Liver (tissue), 9 donors: ENCODE results near the gene POLR1H. TPM values are rescaled to one million over a fixed set of nuclear protein-coding genes. Genes with fewer than 3 reads are reported as not detected.

Experiments used
- DNase-seq: peaks from one replicate; pipeline ENCODE4 v3.0.0-alpha.2; 2017; ENCODE audit warnings: low spot score
- H3K27ac ChIP-seq, 2 donors: one replicate each; pipeline ENCODE4 v1.7.0; 2013; ENCODE audit warnings: inconsistent platforms in 2 of 2, low read length in 2 of 2, control low read depth in 1 of 2, low read depth in 1 of 2, mild to moderate bottlenecking in 1 of 2
- H3K27me3 ChIP-seq, 4 donors: one replicate each; pipeline versions ENCODE4 v1.6.1 to v1.7.0; 2013; ENCODE audit warnings: low read length in 3 of 4, inconsistent platforms in 1 of 4, mild to moderate bottlenecking in 1 of 4, moderate library complexity in 1 of 4; ENCODE audit not compliant: control insufficient read depth in 4 of 4, insufficient read depth in 4 of 4
- H3K36me3 ChIP-seq, 4 donors: one replicate each; pipeline versions ENCODE4 v1.6.1 to v1.7.0; 2013; ENCODE audit warnings: low read length in 3 of 4, mild to moderate bottlenecking in 3 of 4, low read depth in 1 of 4, moderate library complexity in 1 of 4; ENCODE audit not compliant: control insufficient read depth in 4 of 4, insufficient read depth in 3 of 4
- H3K4me1 ChIP-seq, 4 donors: one replicate each; pipeline versions ENCODE4 v1.6.1 to v1.7.0; 2013; ENCODE audit warnings: low read length in 3 of 4, mild to moderate bottlenecking in 3 of 4, moderate library complexity in 1 of 4; ENCODE audit not compliant: control insufficient read depth in 4 of 4, insufficient read depth in 4 of 4
- H3K4me3 ChIP-seq, 3 donors: one replicate each; pipeline versions ENCODE4 v1.6.1 to v1.7.0; 2013; ENCODE audit warnings: low read length in 3 of 3, control low read depth in 1 of 3, low read depth in 1 of 3, mild to moderate bottlenecking in 1 of 3
- H3K9ac ChIP-seq, 2 donors: one replicate each; pipeline ENCODE4 v1.7.0; 2013; ENCODE audit warnings: low read length in 2 of 2, mild to moderate bottlenecking in 2 of 2, moderate library complexity in 2 of 2, control low read depth in 1 of 2, low read depth in 1 of 2
- H3K9me3 ChIP-seq, 4 donors: one replicate each; pipeline versions ENCODE4 v1.6.1 to v1.7.0; 2013; ENCODE audit warnings: low read length in 3 of 4; ENCODE audit not compliant: control insufficient read depth in 4 of 4
- FOXA1 ChIP-seq: IDR thresholded peaks from 2 replicates; pipeline ENCODE4 v1.6.1; 2016; ENCODE audit warnings: antibody characterized with exemption
- FOXA2 ChIP-seq: IDR thresholded peaks from 2 replicates; pipeline ENCODE4 v1.6.1; 2016; ENCODE audit warnings: antibody characterized with exemption
- GABPA ChIP-seq, 2 donors: IDR thresholded peaks in 1 of 2; conservative IDR thresholded peaks in 1 of 2; 2 replicates each; pipeline ENCODE4 v1.6.1; 2016; ENCODE audit warnings: antibody characterized with exemption in 2 of 2, mild to moderate bottlenecking in 1 of 2, moderate library complexity in 1 of 2
- HNF4A ChIP-seq, 2 donors: conservative IDR thresholded peaks; 2 replicates each; pipeline ENCODE4 v1.6.1; 2016; ENCODE audit warnings: antibody characterized with exemption in 2 of 2, mild to moderate bottlenecking in 2 of 2
- RAD21 ChIP-seq, 2 donors: IDR thresholded peaks; 2 replicates each; pipeline ENCODE4 v1.6.1; 2016; ENCODE audit warnings: antibody characterized with exemption in 2 of 2, mild to moderate bottlenecking in 2 of 2
- RXRA ChIP-seq, 2 donors: IDR thresholded peaks; 2 replicates each; pipeline ENCODE4 v1.6.1; 2017 to 2018; ENCODE audit warnings: antibody characterized with exemption in 2 of 2, mild to moderate bottlenecking in 1 of 2
- SP1 ChIP-seq: IDR thresholded peaks from 2 replicates; pipeline ENCODE4 v1.6.1; 2018; ENCODE audit warnings: antibody characterized with exemption, mild to moderate bottlenecking
- YY1 ChIP-seq: IDR thresholded peaks from 2 replicates; pipeline ENCODE4 v1.6.1; 2016; ENCODE audit warnings: antibody characterized with exemption, mild to moderate bottlenecking
- WGBS: extraction: QIAGEN DNeasy Blood & Tissue Kit; methylation state at CpG from one replicate; pipeline ENCODE4 v1.1.7; 2013; 5-methylcytosine and 5-hydroxymethylcytosine counted together
- polyA plus RNA-seq, 2 donors: library from polyadenylated mRNA; stranded (reverse) in 1 of 2; unstranded in 1 of 2; fragments of 200-250 nt in 1 of 2; fragments of >200 nt in 1 of 2; fragmentation: Nextera tagmentation in 1 of 2; extraction: Ambion mirVana in 1 of 2; gene quantifications; one replicate each; pipeline versions ENCODE4 v1.2.1 to v1.2.3, GENCODE V29; 2013 to 2015
- total RNA-seq, 2 donors: library from RNA; depleted of rRNA; stranded (reverse); fragments of >200 nt; gene quantifications; one replicate each; pipeline ENCODE4 v1.2.3, GENCODE V29; 2014
- TF ChIP-seq, protein P1 (sequence below): IDR thresholded peaks from 2 replicates; pipeline ENCODE4 v1.6.1; 2016; ENCODE audit warnings: antibody characterized with exemption
- TF ChIP-seq, protein P2 (sequence below): IDR thresholded peaks from 2 replicates; pipeline ENCODE4 v1.6.1; 2016; ENCODE audit warnings: antibody characterized with exemption
- TF ChIP-seq, protein P3 (sequence below): IDR thresholded peaks from 2 replicates; pipeline ENCODE4 v1.6.1; 2016; ENCODE audit warnings: antibody characterized with exemption, mild to moderate bottlenecking
- TF ChIP-seq, protein P4 (sequence below): IDR thresholded peaks from 2 replicates; pipeline ENCODE4 v1.6.1; 2016; ENCODE audit warnings: antibody characterized with exemption
- TF ChIP-seq, protein P5 (sequence below): fragments of 150-350 bp; IDR thresholded peaks from 2 replicates; pipeline ENCODE4 v1.5.1; 2017; ENCODE audit warnings: improper control_type of control experiment, low read depth, low read length; ENCODE audit not compliant: missing input control
- donor health status: healthy.
- donor health status: healthy.
- donor health status: healthy.
- donor health status: healthy.
- donor health status: healthy.

The POLR1H gene
- total and polyA plus RNA-seq, 4 donors = 7.0 to 27.5 (median 16.8) TPM

DNA sequence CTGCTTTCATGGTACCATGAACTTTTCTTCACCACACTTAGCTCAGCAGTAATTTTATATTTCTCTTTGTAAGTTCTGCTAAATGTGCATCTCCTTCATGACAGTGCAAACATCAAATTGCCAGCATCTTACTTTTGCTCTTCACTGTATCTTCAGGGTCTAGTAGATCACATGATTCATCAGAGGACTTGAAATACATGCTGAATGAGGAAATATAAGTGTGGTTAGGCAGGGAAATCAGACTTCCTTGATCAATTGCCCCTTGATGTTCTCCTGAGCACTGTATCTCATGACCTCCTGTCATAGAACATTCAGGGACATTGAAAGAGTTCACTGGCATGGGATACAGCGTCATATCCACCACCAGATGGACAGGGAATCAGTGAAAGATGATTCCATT lies 25.3 kb upstream of the POLR1H start (continued):
- TF ChIP-seq, protein P1, sequence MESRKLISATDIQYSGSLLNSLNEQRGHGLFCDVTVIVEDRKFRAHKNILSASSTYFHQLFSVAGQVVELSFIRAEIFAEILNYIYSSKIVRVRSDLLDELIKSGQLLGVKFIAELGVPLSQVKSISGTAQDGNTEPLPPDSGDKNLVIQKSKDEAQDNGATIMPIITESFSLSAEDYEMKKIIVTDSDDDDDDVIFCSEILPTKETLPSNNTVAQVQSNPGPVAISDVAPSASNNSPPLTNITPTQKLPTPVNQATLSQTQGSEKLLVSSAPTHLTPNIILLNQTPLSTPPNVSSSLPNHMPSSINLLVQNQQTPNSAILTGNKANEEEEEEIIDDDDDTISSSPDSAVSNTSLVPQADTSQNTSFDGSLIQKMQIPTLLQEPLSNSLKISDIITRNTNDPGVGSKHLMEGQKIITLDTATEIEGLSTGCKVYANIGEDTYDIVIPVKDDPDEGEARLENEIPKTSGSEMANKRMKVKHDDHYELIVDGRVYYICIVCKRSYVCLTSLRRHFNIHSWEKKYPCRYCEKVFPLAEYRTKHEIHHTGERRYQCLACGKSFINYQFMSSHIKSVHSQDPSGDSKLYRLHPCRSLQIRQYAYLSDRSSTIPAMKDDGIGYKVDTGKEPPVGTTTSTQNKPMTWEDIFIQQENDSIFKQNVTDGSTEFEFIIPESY = no peak
- no peak for TF ChIP-seq RXRA (IDR thresholded peaks at IDR 0.05)

DNA sequence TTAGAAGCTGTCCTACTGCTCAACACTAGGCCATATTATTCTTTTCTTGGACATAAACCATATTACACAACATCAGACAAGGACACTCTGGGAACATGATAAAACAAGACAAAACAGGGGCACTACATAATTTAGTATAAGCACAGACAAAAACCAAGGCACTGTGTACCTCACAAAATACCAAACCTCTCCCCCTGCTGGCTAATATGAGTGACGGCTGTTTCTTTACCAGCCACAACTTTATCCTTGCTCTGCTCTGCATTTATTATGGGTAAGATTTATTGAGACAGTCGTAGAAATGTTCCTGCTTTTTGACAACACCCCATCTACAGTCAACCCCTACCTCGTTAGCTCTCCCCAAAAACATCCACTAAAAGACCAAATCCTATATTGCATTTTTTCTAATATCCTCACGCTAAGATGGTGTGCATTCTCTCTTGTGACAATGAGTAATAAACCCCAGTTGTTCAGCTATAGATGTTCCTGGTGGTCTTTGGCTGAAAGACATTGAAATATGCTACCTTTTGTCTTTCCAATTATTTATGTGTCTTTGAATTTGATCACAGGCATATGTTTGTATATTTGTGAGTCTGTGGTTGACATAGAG lies 23.8 kb upstream of the POLR1H start:
- WGBS = 73% methylated on average over 4 of the region's 4 CpGs
- H3K9me3 ChIP-seq = no peaks in the 10 kb centered on the region
- no peak overlapping the region for H3K4me3 ChIP-seq
- H3K27ac ChIP-seq = no peak overlapping the region
- TF ChIP-seq, protein P1 = no peak
- no peak for TF ChIP-seq YY1
- TF ChIP-seq, protein P2, sequence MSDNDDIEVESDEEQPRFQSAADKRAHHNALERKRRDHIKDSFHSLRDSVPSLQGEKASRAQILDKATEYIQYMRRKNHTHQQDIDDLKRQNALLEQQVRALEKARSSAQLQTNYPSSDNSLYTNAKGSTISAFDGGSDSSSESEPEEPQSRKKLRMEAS = no peak
- TF ChIP-seq FOXA1 = no peak
- TF ChIP-seq RAD21 (IDR thresholded peaks at IDR 0.05) = peak; percentile 42 to 73
- TF ChIP-seq GABPA (IDR thresholded peaks at IDR 0.05 in 1 of 2, conservative IDR thresholded peaks at IDR 0.05 in 1 of 2) = no peak
- TF ChIP-seq, protein P3, sequence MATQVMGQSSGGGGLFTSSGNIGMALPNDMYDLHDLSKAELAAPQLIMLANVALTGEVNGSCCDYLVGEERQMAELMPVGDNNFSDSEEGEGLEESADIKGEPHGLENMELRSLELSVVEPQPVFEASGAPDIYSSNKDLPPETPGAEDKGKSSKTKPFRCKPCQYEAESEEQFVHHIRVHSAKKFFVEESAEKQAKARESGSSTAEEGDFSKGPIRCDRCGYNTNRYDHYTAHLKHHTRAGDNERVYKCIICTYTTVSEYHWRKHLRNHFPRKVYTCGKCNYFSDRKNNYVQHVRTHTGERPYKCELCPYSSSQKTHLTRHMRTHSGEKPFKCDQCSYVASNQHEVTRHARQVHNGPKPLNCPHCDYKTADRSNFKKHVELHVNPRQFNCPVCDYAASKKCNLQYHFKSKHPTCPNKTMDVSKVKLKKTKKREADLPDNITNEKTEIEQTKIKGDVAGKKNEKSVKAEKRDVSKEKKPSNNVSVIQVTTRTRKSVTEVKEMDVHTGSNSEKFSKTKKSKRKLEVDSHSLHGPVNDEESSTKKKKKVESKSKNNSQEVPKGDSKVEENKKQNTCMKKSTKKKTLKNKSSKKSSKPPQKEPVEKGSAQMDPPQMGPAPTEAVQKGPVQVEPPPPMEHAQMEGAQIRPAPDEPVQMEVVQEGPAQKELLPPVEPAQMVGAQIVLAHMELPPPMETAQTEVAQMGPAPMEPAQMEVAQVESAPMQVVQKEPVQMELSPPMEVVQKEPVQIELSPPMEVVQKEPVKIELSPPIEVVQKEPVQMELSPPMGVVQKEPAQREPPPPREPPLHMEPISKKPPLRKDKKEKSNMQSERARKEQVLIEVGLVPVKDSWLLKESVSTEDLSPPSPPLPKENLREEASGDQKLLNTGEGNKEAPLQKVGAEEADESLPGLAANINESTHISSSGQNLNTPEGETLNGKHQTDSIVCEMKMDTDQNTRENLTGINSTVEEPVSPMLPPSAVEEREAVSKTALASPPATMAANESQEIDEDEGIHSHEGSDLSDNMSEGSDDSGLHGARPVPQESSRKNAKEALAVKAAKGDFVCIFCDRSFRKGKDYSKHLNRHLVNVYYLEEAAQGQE = no peak
- no peak for TF ChIP-seq HNF4A (conservative IDR thresholded peaks at IDR 0.05)
- no peak for TF ChIP-seq FOXA2
- no peak for TF ChIP-seq SP1
- TF ChIP-seq RXRA (IDR thresholded peaks at IDR 0.05) = no peak
- TF ChIP-seq, protein P4, sequence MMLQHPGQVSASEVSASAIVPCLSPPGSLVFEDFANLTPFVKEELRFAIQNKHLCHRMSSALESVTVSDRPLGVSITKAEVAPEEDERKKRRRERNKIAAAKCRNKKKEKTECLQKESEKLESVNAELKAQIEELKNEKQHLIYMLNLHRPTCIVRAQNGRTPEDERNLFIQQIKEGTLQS = no peak
- TF ChIP-seq, protein P5, sequence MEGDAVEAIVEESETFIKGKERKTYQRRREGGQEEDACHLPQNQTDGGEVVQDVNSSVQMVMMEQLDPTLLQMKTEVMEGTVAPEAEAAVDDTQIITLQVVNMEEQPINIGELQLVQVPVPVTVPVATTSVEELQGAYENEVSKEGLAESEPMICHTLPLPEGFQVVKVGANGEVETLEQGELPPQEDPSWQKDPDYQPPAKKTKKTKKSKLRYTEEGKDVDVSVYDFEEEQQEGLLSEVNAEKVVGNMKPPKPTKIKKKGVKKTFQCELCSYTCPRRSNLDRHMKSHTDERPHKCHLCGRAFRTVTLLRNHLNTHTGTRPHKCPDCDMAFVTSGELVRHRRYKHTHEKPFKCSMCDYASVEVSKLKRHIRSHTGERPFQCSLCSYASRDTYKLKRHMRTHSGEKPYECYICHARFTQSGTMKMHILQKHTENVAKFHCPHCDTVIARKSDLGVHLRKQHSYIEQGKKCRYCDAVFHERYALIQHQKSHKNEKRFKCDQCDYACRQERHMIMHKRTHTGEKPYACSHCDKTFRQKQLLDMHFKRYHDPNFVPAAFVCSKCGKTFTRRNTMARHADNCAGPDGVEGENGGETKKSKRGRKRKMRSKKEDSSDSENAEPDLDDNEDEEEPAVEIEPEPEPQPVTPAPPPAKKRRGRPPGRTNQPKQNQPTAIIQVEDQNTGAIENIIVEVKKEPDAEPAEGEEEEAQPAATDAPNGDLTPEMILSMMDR = peak; percentile 50
- peaks cover 0 to 5% (median 2%) of the 10 kb centered on the region in 4 donors for H3K4me1 ChIP-seq
- no peaks in the 10 kb centered on the region for H3K27me3 ChIP-seq
- no peaks in the 10 kb centered on the region for H3K36me3 ChIP-seq
- no peak overlapping the region for H3K9ac ChIP-seq
- DNase-seq = no peak
